Kidney epithelial cell (primary cell): ENCODE results near the gene ZNF485. TPM values are rescaled to one million over a fixed set of nuclear protein-coding genes. Genes with fewer than 3 reads are reported as not detected.

ENCODE experiments used
- DNase-seq: peaks from one replicate; pipeline ENCODE4 v3.0.0-alpha.2; 2010; ENCODE audit warnings: low read depth
- H3K27me3 ChIP-seq: 2 replicates; pipeline ENCODE4 v1.6.0; 2011; ENCODE audit warnings: low read length; ENCODE audit not compliant: control insufficient read depth, insufficient read depth
- H3K36me3 ChIP-seq: 2 replicates; pipeline ENCODE4 v1.5.1; 2011; ENCODE audit warnings: low read length; ENCODE audit not compliant: control insufficient read depth, insufficient read depth
- H3K4me3 ChIP-seq: 2 replicates; pipeline ENCODE4 v1.5.1; 2011; ENCODE audit warnings: low read depth, mild to moderate bottlenecking, control low read depth, low read length
- CTCF ChIP-seq: IDR thresholded peaks from 2 replicates; pipeline ENCODE4 v1.5.1; 2011; ENCODE audit warnings: mild to moderate bottlenecking, moderate library complexity, low read length, control low read depth, inconsistent platforms; ENCODE audit not compliant: insufficient read depth, poor library complexity, severe bottlenecking
- total RNA-seq: library from RNA; depleted of rRNA; stranded (reverse); fragments of >200 nt; gene quantifications from 2 replicates; pipeline ENCODE4 v1.2.3, GENCODE V29; 2015

ZNF485 gene
- total RNA-seq, 1 donor from 2014 or later: 5.4 TPM

GRCh38 chr10:43610636-43611035 lies 4.4 kb downstream of the ZNF485 start:
- TF ChIP-seq CTCF: no peak
- Histone ChIP-seq H3K4me3 (no peak overlapping the region), H3K27me3 (no peaks in the 10 kb centered on the region), H3K36me3 (no peaks in the 10 kb centered on the region)
- no peak for DNase-seq

GRCh38 chr10:43616697-43617370 lies 10.6 kb downstream of the ZNF485 start:
- TF ChIP-seq CTCF: no peak
- Histone ChIP-seq H3K36me3 (no peaks in the 10 kb centered on the region), H3K27me3 (no peaks in the 10 kb centered on the region), H3K4me3 (no peak overlapping the region)
- DNase-seq: no peak

GRCh38 chr10:43619368-43619767 lies 13.1 kb downstream of the ZNF485 start:
- DNase-seq: no peak
- no peaks in the 10 kb centered on the region for H3K27me3 ChIP-seq
- H3K36me3 ChIP-seq: no peaks in the 10 kb centered on the region
- no peak for TF ChIP-seq CTCF
- H3K4me3 ChIP-seq: no peak overlapping the region

GRCh38 chr10:43622038-43622437 lies 15.8 kb downstream of the ZNF485 start:
- DNase-seq: no peak
- no peak for TF ChIP-seq CTCF

GRCh38 chr10:43623351-43623750 lies 17.1 kb downstream of the ZNF485 start:
- DNase-seq: no peak
- Histone ChIP-seq H3K36me3 (no peaks in the 10 kb centered on the region), H3K27me3 (no peaks in the 10 kb centered on the region), H3K4me3 (no peak overlapping the region)
- no peak for TF ChIP-seq CTCF

More at GRCh38 chr10:43622038-43622437, 15.8 kb downstream of the ZNF485 start:
- Histone ChIP-seq H3K27me3 (no peaks in the 10 kb centered on the region), H3K4me3 (no peak overlapping the region), H3K36me3 (no peaks in the 10 kb centered on the region)

GRCh38 chr10:43627942-43628341 lies 21.7 kb downstream of the ZNF485 start:
- no peak for DNase-seq
- Histone ChIP-seq H3K27me3 (no peaks in the 10 kb centered on the region), H3K4me3 (no peak overlapping the region), H3K36me3 (no peaks in the 10 kb centered on the region)
- TF ChIP-seq CTCF: no peak
